Mesenchymal stem cell (in vitro differentiated cells and primary cell): ENCODE data around the gene LYRM1.

Source experiments
- DNase-seq: peaks from one replicate; pipeline ENCODE4 v3.0.0-alpha.2; 2013
- H2AFZ ChIP-seq: one replicate; pipeline ENCODE4 v1.6.1; 2013; ENCODE audit warnings: low read depth, mild to moderate bottlenecking, control low read depth, inconsistent platforms, low read length, moderate library complexity
- H2AK5ac ChIP-seq: 2 replicates; pipeline ENCODE4 v1.6.1; 2013; ENCODE audit warnings: low read length, moderate library complexity, mild to moderate bottlenecking, inconsistent platforms; ENCODE audit not compliant: severe bottlenecking
- H2BK120ac ChIP-seq: one replicate; pipeline ENCODE4 v1.6.1; 2013; ENCODE audit warnings: low read depth, mild to moderate bottlenecking, inconsistent platforms, low read length, moderate library complexity
- H2BK12ac ChIP-seq, 2 experiments: one replicate each; pipeline ENCODE4 v1.6.1; 2013; ENCODE audit warnings: inconsistent platforms in 2 of 2, low read length in 2 of 2, mild to moderate bottlenecking in 2 of 2, moderate library complexity in 2 of 2, control low read depth in 1 of 2
- H2BK15ac ChIP-seq: one replicate; pipeline ENCODE4 v1.6.1; 2013; ENCODE audit warnings: mild to moderate bottlenecking, low read depth, inconsistent platforms; ENCODE audit not compliant: poor library complexity, severe bottlenecking
- H2BK5ac ChIP-seq: 2 replicates; pipeline ENCODE4 v1.6.1; 2013; ENCODE audit warnings: low read depth, mild to moderate bottlenecking, low read length, control low read depth, inconsistent platforms; ENCODE audit not compliant: poor library complexity, severe bottlenecking
- H3K14ac ChIP-seq, 2 experiments: one replicate each; pipeline ENCODE4 v1.6.1; 2013; ENCODE audit warnings: inconsistent platforms in 2 of 2, low read length in 2 of 2, control low read depth in 1 of 2, mild to moderate bottlenecking in 1 of 2, moderate library complexity in 1 of 2
- H3K18ac ChIP-seq, 2 experiments: one replicate each; pipeline ENCODE4 v1.6.1; 2013; ENCODE audit warnings: inconsistent platforms in 2 of 2, low read length in 2 of 2, control low read depth in 1 of 2, low read depth in 1 of 2, mild to moderate bottlenecking in 1 of 2
- H3K23ac ChIP-seq, 2 experiments: one replicate each; pipeline ENCODE4 v1.6.1; 2013; ENCODE audit warnings: inconsistent platforms in 2 of 2, low read length in 2 of 2, mild to moderate bottlenecking in 2 of 2, moderate library complexity in 2 of 2, control low read depth in 1 of 2
- H3K27ac ChIP-seq: 2 replicates; pipeline ENCODE4 v1.5.1; 2013; ENCODE audit warnings: mild to moderate bottlenecking, moderate library complexity, low read length, control low read depth, inconsistent platforms; ENCODE audit not compliant: poor library complexity, severe bottlenecking
- H3K27me3 ChIP-seq, 2 experiments: 2 replicates each; pipeline versions ENCODE4 v1.6.1 to v1.7.0; 2013; ENCODE audit warnings: low read length in 2 of 2, mild to moderate bottlenecking in 2 of 2, moderate library complexity in 2 of 2, control low read depth in 1 of 2, inconsistent platforms in 1 of 2; ENCODE audit not compliant: control insufficient read depth in 1 of 2, insufficient read depth in 1 of 2
- H3K36me3 ChIP-seq, 2 experiments: 2 replicates each; pipeline versions ENCODE4 v1.6.1 to v1.7.0; 2013; ENCODE audit warnings: low read length in 2 of 2, control low read depth in 1 of 2, inconsistent platforms in 1 of 2, low read depth in 1 of 2, mild to moderate bottlenecking in 1 of 2; ENCODE audit not compliant: insufficient read depth in 2 of 2, control insufficient read depth in 1 of 2
- H3K4ac ChIP-seq, 2 experiments: one replicate each; pipeline ENCODE4 v1.6.1; 2013; ENCODE audit warnings: inconsistent platforms in 2 of 2, low read length in 2 of 2, mild to moderate bottlenecking in 2 of 2, moderate library complexity in 2 of 2, control low read depth in 1 of 2, low read depth in 1 of 2
- H3K4me1 ChIP-seq: 2 replicates; pipeline ENCODE4 v1.6.1; 2013; ENCODE audit warnings: low read depth, low read length, control low read depth; ENCODE audit not compliant: control insufficient read depth, insufficient read depth
- H3K4me2 ChIP-seq: 2 replicates; pipeline ENCODE4 v1.6.1; 2013; ENCODE audit warnings: low read length, mild to moderate bottlenecking, inconsistent platforms; ENCODE audit not compliant: poor library complexity, severe bottlenecking
- H3K4me3 ChIP-seq, 2 experiments: 2 replicates each; pipeline versions ENCODE4 v1.5.1 to v1.7.0; 2013; ENCODE audit warnings: low read length in 2 of 2, mild to moderate bottlenecking in 2 of 2, control low read depth in 1 of 2, low read depth in 1 of 2; ENCODE audit not compliant: insufficient read depth in 1 of 2
- H3K79me1 ChIP-seq: replicated peaks from 2 replicates; pipeline ENCODE4 v1.6.1; 2013; ENCODE audit warnings: mild to moderate bottlenecking, control low read depth, low read length, inconsistent platforms; ENCODE audit not compliant: poor library complexity, severe bottlenecking
- H3K9ac ChIP-seq: 2 replicates; pipeline ENCODE4 v1.7.0; 2013; ENCODE audit warnings: mild to moderate bottlenecking, low read length, moderate library complexity
- H3K9me3 ChIP-seq: 2 replicates; pipeline ENCODE4 v1.7.0; 2013; ENCODE audit warnings: mild to moderate bottlenecking, low read length; ENCODE audit not compliant: control insufficient read depth
- H4K8ac ChIP-seq: one replicate; pipeline ENCODE4 v1.6.1; 2013; ENCODE audit warnings: inconsistent platforms, mild to moderate bottlenecking, low read length, moderate library complexity
- H4K91ac ChIP-seq: one replicate; pipeline ENCODE4 v1.6.1; 2013; ENCODE audit warnings: mild to moderate bottlenecking, low read length, inconsistent platforms
- WGBS: methylation state at CpG from one replicate; pipeline ENCODE4 v1.1.7; 2013; ENCODE audit warnings: mixed read lengths; 5-methylcytosine and 5-hydroxymethylcytosine counted together

Gene LYRM1

GRCh38 chr16:20899071-20899470, 1.5 kb upstream of the LYRM1 start:
- H3K79me1 ChIP-seq = peaks cover 9% of the 10 kb centered on the region
- H3K4ac ChIP-seq = no peak overlapping the region
- no peak overlapping the region for H2BK120ac ChIP-seq
- no peak overlapping the region for H2BK15ac ChIP-seq
- H3K14ac ChIP-seq = no peak overlapping the region
- H4K91ac ChIP-seq = no peak overlapping the region
- no peak overlapping the region for H3K18ac ChIP-seq
- peak overlapping the region; percentile 74 for H2BK5ac ChIP-seq
- H2AFZ ChIP-seq = no peak overlapping the region
- H3K36me3 ChIP-seq = peaks cover 5 to 39% of the 10 kb centered on the region in 2 experiments
- no peak overlapping the region for H3K23ac ChIP-seq
- no peaks in the 10 kb centered on the region for H3K9me3 ChIP-seq
- H2BK12ac ChIP-seq = no peak overlapping the region
- H3K27me3 ChIP-seq = no peaks in the 10 kb centered on the region
- H3K4me1 ChIP-seq = peaks cover 11% of the 10 kb centered on the region
- H3K9ac ChIP-seq = peak overlapping the region; percentile 100
- DNase-seq = peak; percentile 63
- peak overlapping the region; percentile 62 for H3K4me2 ChIP-seq
- H2AK5ac ChIP-seq = no peak overlapping the region
- peak overlapping the region in 1 of 2 experiments; percentile 88 for H3K4me3 ChIP-seq
- WGBS = 35% methylated on average over 5 of the region's 5 CpGs
- no peak overlapping the region for H4K8ac ChIP-seq
- H3K27ac ChIP-seq = peak overlapping the region; percentile 92

GRCh38 chr16:20899477-20900298, 883 bp upstream of the LYRM1 start:
- H3K27me3 ChIP-seq = no peaks in the 10 kb centered on the region
- H4K91ac ChIP-seq = peak overlapping the region; percentile 57
- H3K36me3 ChIP-seq = peaks cover 0 to 33% of the 10 kb centered on the region in 2 experiments
- peak overlapping the region in 1 of 2 experiments; percentile 23 for H3K23ac ChIP-seq
- H3K4me3 ChIP-seq = peak overlapping the region; percentile 80 to 88
- H2AFZ ChIP-seq = peak overlapping the region; percentile 15
- H2BK15ac ChIP-seq = peak overlapping the region; percentile 92
- no peaks in the 10 kb centered on the region for H3K9me3 ChIP-seq
- H3K9ac ChIP-seq = peak overlapping the region; percentile 100
- peak overlapping the region; percentile 46 to 65 for H2BK12ac ChIP-seq
- H3K4me1 ChIP-seq = peaks cover 11% of the 10 kb centered on the region
- H4K8ac ChIP-seq = peak overlapping the region; percentile 39
- H2AK5ac ChIP-seq = peak overlapping the region; percentile 47
- WGBS = 1% methylated on average over 12 of the region's 23 CpGs
- H3K4ac ChIP-seq = peak overlapping the region; percentile 71 to 88
- H3K79me1 ChIP-seq = peaks cover 9% of the 10 kb centered on the region
- peak overlapping the region; percentile 97 for H2BK5ac ChIP-seq
- peak overlapping the region; percentile 89 to 93 for H3K18ac ChIP-seq
- DNase-seq = no peak
- H3K4me2 ChIP-seq = peak overlapping the region; percentile 62
- peak overlapping the region; percentile 61 for H2BK120ac ChIP-seq
- peak overlapping the region; percentile 92 for H3K27ac ChIP-seq
- H3K14ac ChIP-seq = peak overlapping the region in 1 of 2 experiments; percentile 88

GRCh38 chr16:20901068-20901435, 481 bp downstream of the LYRM1 start:
- WGBS = under 1% methylated on average over 20 of the region's 20 CpGs

GRCh38 chr16:20901436-20902112, 1.0 kb downstream of the LYRM1 start:
- H2AK5ac ChIP-seq = peak overlapping the region; percentile 47
- peak; percentile 76 for DNase-seq
- peak overlapping the region; percentile 84 to 95 for H3K4ac ChIP-seq
- no peak overlapping the region for H2BK120ac ChIP-seq
- 44% methylated on average over 27 of the region's 27 CpGs for WGBS
- H3K14ac ChIP-seq = peak overlapping the region in 1 of 2 experiments; percentile 23
- H3K27ac ChIP-seq = peak overlapping the region; percentile 99
- H3K79me1 ChIP-seq = peaks cover 9% of the 10 kb centered on the region
- peaks cover 14% of the 10 kb centered on the region for H3K4me1 ChIP-seq
- no peaks in the 10 kb centered on the region for H3K9me3 ChIP-seq
- peak overlapping the region; percentile 56 for H4K91ac ChIP-seq
- peak overlapping the region in 1 of 2 experiments; percentile 49 for H2BK12ac ChIP-seq
- peaks cover 0 to 16% of the 10 kb centered on the region in 2 experiments for H3K36me3 ChIP-seq
- H2BK15ac ChIP-seq = no peak overlapping the region
- H3K18ac ChIP-seq = peak overlapping the region; percentile 84 to 96
- peak overlapping the region; percentile 76 for H3K4me2 ChIP-seq
- peak overlapping the region; percentile 19 for H2AFZ ChIP-seq
- H3K27me3 ChIP-seq = no peaks in the 10 kb centered on the region
- no peak overlapping the region for H3K23ac ChIP-seq
- H4K8ac ChIP-seq = peak overlapping the region; percentile 35
- H2BK5ac ChIP-seq = peak overlapping the region; percentile 95
- H3K4me3 ChIP-seq = peak overlapping the region; percentile 82 to 88
- H3K9ac ChIP-seq = peak overlapping the region; percentile 100

More at GRCh38 chr16:20901068-20901435, 481 bp downstream of the LYRM1 start:
- H2BK120ac ChIP-seq = peak overlapping the region; percentile 81
- H3K4ac ChIP-seq = peak overlapping the region; percentile 84 to 95
- H3K4me1 ChIP-seq = peaks cover 13% of the 10 kb centered on the region
- peak overlapping the region; percentile 94 for H2BK15ac ChIP-seq
- peak overlapping the region; percentile 90 for H4K8ac ChIP-seq
- H3K14ac ChIP-seq = peak overlapping the region; percentile 23 to 25
- H2AFZ ChIP-seq = peak overlapping the region; percentile 19
- peak overlapping the region; percentile 100 for H3K9ac ChIP-seq
- peak overlapping the region; percentile 58 for H2AK5ac ChIP-seq
- DNase-seq = no peak
- H3K27ac ChIP-seq = peak overlapping the region; percentile 99
- H3K18ac ChIP-seq = peak overlapping the region; percentile 84 to 96
- no peaks in the 10 kb centered on the region for H3K27me3 ChIP-seq
- H3K79me1 ChIP-seq = peaks cover 9% of the 10 kb centered on the region
- H2BK5ac ChIP-seq = peak overlapping the region; percentile 95
- H3K23ac ChIP-seq = peak overlapping the region in 1 of 2 experiments; percentile 90
- peak overlapping the region; percentile 82 to 88 for H3K4me3 ChIP-seq
- no peaks in the 10 kb centered on the region for H3K9me3 ChIP-seq
- H3K36me3 ChIP-seq = peaks cover 0 to 20% of the 10 kb centered on the region in 2 experiments
- no peak overlapping the region for H2BK12ac ChIP-seq
- peak overlapping the region; percentile 76 for H3K4me2 ChIP-seq
- H4K91ac ChIP-seq = peak overlapping the region; percentile 95
